Glomerular endothelial cell (primary cell): ENCODE results near the gene CRISPLD2. TPM values are rescaled to one million over a fixed set of nuclear protein-coding genes. Genes with fewer than 3 reads are reported as not detected.

Experiments
- DNase-seq: peaks from one replicate; pipeline ENCODE4 v3.0.0-alpha.2; 2011; ENCODE audit warnings: low read depth, low spot score; ENCODE audit errors: extremely low read depth
- total RNA-seq: library from RNA; depleted of rRNA; stranded (reverse); fragments of >200 nt; gene quantifications from 2 replicates; pipeline ENCODE4 v1.2.3, GENCODE V29; 2015

Gene CRISPLD2
- total RNA-seq, 1 donor from 2014 or later: 9.9 TPM

GRCh38 chr16:84899414-84899813 lies 79.6 kb downstream of the CRISPLD2 start:
- no peak for DNase-seq

GRCh38 chr16:84905965-84906460 lies 86.2 kb downstream of the CRISPLD2 start:
- no peak for DNase-seq

GRCh38 chr16:84907051-84907450 lies 87.3 kb downstream of the CRISPLD2 start:
- DNase-seq: no peak

GRCh38 chr16:84907575-84907974 lies 87.8 kb downstream of the CRISPLD2 start:
- no peak for DNase-seq

GRCh38 chr16:84909476-84910085 lies 89.8 kb downstream of the CRISPLD2 start:
- no peak for DNase-seq

GRCh38 chr16:84911486-84912216 lies 91.9 kb downstream of the CRISPLD2 start:
- no peak for DNase-seq

- DNase-seq: no peak
Observed at GRCh38 chr16:84913315-84913714, 93.5 kb downstream of the CRISPLD2 start.

- DNase-seq: no peak
Observed at GRCh38 chr16:84914273-84914672, 94.5 kb downstream of the CRISPLD2 start.

GRCh38 chr16:84916178-84916577 lies 96.4 kb downstream of the CRISPLD2 start:
- no peak for DNase-seq

- no peak for DNase-seq
Observed at GRCh38 chr16:84916850-84917249, 97.1 kb downstream of the CRISPLD2 start.

- DNase-seq: no peak
Observed at GRCh38 chr16:84917492-84917891, 97.7 kb downstream of the CRISPLD2 start.

- DNase-seq: no peak
Observed at GRCh38 chr16:84918006-84918909, 98.5 kb downstream of the CRISPLD2 start.

- no peak for DNase-seq
Observed at GRCh38 chr16:84919269-84919668, 99.5 kb downstream of the CRISPLD2 start.

GRCh38 chr16:84919708-84920107 lies 99.9 kb downstream of the CRISPLD2 start:
- DNase-seq: no peak

- no peak for DNase-seq
Observed at GRCh38 chr16:84920333-84920732, 100.5 kb downstream of the CRISPLD2 start.

- no peak for DNase-seq
Observed at GRCh38 chr16:84922351-84923120, 102.8 kb downstream of the CRISPLD2 start.

- no peak for DNase-seq
Observed at GRCh38 chr16:84924331-84925091, 104.7 kb downstream of the CRISPLD2 start.

- no peak for DNase-seq
Observed at GRCh38 chr16:84925092-84925772, 105.4 kb downstream of the CRISPLD2 start.

- DNase-seq: no peak
Observed at GRCh38 chr16:84925773-84926372, 106.1 kb downstream of the CRISPLD2 start.
